NCI-H1417 treated with DMSO at 0.1 percent for 48 hours (cell line): Measurements from ENCODE around the gene SORCS2.

Experiments
- DNase-seq: peaks from one replicate; lab custom pipeline; 2025; lab: John Stamatoyannopoulos, UW

Gene SORCS2

DNA sequence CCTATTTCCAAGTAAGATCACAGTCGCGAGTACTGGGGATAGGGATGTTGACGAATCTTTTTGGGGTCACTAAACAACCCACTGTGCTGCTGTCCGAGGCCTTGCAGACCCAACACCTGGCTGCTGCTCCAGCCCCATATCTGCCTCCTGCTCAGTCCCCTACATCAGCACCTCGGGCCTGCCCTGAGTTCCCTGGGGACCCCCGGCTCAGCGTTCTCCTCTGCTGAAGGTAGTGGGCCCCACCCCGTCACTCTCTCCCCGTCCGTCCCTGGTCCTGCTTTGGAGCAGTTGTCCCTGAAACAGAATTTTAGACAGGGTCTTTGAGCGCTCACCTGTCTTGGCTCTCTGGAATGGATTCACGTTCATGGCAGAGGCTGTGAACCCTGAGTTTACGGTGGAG, 444.8 kb downstream of the SORCS2 start:
- no peak for DNase-seq

GRCh38 chr4:7637971-7638370, 445.6 kb downstream of the SORCS2 start:
- no peak for DNase-seq

DNA sequence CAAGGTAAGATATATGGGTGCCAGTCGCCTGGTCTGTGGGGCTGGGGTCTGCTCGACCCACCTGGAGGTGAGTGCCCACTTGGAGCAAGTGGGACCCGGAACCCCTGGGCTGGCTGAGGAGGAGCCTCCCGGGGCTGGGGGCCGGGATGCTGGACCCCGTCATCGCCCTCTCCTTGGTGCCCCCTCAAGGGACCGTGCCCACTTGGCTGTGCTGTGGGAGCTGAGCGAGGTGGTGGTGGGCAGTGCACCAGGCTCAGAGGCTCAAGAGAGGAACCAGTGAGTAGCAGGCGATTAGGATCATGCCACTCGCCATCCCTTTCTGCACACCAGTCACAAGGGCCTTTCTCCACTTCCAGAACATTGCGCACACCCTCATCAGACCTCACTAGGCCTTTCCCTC, 446.2 kb downstream of the SORCS2 start:
- DNase-seq = no peak

DNA sequence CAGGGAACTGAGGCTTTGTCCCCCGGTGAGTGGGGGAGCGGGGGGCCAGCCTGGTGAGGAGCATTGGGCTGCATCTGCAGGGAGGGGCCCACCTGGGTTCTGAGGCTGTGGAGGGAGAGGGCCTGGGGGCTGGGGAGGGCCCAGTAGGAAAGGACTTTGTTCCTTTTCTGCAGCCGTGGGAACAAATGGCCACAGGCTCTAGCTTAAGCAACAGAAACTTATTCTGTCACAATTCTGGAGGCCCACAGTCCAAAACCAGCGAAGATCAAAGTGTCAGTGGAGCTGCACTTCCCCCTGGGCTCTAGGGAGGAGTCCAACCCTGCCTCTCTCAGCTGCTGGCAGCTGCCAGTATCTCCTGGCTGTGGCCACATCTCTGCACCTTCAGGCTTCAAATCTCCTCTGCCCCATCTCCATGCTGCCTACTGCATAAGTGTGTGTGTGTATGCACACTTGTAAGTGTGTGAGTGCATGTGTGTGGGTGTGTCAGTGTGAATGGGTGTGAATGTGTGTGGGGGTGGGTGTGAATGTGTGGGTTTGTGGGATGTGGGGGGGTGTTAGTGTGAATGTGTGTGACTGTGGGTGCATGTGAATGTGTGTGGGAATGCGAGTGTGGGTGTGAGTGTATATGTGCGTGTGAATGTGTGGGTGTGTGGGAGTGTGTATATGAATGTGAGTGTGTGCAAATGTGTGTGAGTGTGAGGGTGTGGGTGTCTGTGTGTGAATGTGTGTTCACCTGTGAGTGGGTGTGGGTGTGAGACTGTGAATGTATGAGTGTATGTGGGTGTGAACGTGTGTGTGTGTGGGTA, 446.8 kb downstream of the SORCS2 start:
- no peak for DNase-seq

GRCh38 chr4:7640136-7640535, 447.8 kb downstream of the SORCS2 start:
- DNase-seq = no peak

DNA sequence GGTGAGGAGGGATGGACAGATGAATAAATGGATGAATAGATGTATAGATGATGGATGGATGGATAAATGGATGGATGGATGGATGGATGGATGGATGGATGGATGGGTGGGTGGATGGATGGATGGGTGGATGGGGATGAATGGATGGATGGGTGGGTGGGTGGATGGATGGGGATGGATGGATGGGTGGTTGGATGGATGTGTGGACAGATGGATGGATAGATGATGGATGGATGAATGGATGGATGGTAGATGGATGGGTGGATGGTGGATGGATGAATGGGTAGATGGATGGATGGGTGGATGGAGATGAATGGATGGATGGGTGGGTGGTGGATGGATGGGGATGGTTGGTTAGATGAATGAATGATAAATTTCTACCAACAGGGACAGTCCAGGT, 449.4 kb downstream of the SORCS2 start:
- DNase-seq = no peak

GRCh38 chr4:7642741-7643458, 450.6 kb downstream of the SORCS2 start:
- DNase-seq = no peak

GRCh38 chr4:7645158-7645557, 452.8 kb downstream of the SORCS2 start:
- DNase-seq = no peak

- DNase-seq = no peak
Measured at GRCh38 chr4:7645956-7646355, 453.6 kb downstream of the SORCS2 start.

GRCh38 chr4:7646384-7647061, 454.2 kb downstream of the SORCS2 start:
- DNase-seq = no peak

DNA sequence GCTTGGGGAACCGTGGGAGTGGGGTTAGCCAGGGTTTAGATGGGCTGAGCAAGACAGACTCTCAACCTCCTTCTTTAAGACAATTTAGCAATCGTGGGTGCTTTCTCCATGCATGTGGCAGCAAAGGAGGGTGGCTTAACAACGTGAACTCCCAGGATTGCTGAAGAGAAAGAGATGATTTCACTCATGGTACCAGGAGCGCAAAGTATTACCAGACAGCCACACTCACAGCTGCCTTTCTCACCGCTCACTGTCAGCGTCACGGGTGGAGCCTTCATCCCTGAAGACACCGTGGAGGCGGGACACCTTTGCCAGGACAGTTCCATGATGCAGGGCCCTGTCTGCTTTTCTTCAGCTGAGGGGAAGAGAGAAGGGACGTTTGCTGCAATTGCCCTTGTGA, 454.8 kb downstream of the SORCS2 start:
- DNase-seq = no peak

DNA sequence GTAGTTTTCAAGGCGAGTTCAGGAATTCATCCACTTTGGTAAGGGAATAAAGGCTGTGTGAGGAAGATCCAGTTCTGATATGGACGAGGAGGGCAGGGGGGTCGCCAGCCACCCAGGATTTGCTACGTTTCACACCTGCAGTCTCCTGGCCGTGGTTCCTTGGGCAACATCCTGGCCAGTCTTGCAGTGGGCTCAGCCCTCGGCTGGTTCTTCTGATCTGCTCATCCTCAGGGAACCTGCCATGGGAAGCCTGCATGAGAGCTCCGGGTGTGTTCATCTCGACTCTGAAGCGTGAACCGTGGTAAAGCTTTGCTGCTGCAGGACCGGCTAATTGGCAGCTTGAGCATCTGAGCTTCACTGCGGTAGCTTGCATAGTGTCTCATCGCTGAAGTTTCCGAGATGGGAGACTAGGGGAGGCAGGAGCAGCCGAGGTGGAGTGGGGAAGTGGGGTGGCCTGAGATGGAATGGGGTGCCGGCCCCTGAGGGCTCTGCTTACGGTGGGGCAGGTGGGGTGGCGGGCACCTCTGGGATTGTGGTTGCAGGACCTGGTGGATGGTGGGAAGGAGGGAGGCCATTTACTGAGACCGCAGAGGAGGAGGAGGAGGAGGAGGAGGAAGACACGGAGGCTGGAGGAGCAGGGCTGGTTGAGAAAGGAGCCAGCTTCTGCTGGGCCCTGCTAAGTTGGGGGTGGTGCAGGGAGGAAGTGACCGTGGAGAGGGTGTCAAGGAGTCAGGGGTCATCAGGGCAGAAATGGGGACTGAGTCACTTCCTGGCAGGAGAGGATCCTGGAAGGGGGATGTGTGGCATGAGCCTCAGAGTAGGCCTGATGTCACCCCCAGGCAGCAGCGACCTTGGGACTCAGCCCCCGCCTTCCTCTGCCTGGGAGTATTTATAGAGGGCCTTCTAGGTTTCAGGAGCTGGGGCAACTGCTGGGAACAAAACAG, 455.5 kb downstream of the SORCS2 start:
- no peak for DNase-seq

DNA sequence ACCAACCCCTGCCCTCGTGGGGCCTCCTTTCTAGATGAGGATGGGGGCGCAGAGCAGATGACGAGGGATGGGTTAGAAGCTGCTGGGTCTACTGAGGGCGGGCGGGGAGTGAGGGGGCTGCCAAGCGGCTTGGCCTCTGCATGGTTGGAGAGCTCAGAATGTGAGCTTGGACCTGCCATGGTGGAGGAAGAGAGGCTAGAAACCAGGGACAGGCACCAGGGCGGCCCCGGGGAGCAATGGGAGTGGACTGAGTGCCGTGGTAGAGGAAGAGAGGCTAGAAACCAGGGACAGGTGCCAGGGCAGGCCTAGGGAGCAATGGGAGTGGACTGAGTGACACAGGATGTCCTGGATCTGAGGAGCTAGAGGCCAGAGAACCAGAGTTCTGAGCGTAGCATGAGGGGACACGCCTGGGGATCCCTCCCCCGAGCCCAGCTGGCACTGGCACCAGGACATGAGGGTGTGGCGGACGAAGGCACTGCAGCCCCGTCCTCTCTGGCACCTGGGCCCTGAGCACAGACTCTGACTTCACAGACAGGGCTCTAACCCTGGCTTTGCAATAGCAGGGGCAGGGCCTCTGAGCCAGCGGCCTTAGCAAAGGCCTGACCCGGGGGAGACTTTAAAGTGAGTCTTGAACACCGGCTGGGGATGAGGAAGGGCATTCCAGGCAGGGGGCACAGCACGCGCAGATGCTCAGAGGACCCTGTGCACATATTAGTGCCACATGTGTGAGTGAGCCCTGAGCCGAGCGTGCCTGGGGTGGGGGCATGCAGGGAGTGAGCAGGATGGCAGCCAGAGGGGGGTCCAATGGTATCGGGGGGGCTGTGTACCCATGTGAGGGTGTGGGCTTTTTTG, 456.4 kb downstream of the SORCS2 start:
- no peak for DNase-seq

GRCh38 chr4:7649411-7649740, 457.0 kb downstream of the SORCS2 start:
- no peak for DNase-seq

GRCh38 chr4:7649741-7650531, 457.6 kb downstream of the SORCS2 start:
- no peak for DNase-seq

GRCh38 chr4:7650606-7651385, 458.5 kb downstream of the SORCS2 start:
- no peak for DNase-seq

- DNase-seq = no peak
Measured at GRCh38 chr4:7651461-7651921, 459.2 kb downstream of the SORCS2 start.

DNA sequence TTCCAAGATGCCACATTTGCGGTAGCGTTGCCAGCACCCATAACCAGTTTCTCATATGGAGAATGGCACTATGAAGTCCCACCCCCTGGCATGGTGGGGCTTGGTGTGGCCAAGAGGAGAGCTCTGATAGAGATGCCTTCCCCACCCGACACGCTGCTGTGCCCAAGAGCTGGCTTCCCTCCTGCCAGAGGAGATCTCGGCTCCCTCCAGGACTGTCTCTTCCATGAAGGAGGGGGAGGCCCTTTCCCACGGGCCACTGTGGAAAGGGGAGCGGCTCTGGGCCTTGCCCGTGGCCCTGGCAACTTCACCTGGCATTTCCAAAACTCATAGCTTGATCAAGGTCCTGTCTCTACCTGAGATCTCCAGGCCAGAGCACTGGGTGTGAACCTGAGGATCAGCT, 459.7 kb downstream of the SORCS2 start:
- DNase-seq = no peak

- DNase-seq = no peak
Measured at GRCh38 chr4:7652451-7652881, 460.1 kb downstream of the SORCS2 start.
